ENCODE data around the gene ITFG1. TPM values are rescaled to one million over a fixed set of nuclear protein-coding genes. Genes with fewer than 3 reads are reported as not detected.
"Not testable (repeated sequence)": the region's sequence is repeated elsewhere in the genome, so short reads cannot be mapped to it uniquely, and the experiment has no call there.

ITFG1 gene
- polyA plus RNA-seq, 1 donor = 56.4 TPM

DNA sequence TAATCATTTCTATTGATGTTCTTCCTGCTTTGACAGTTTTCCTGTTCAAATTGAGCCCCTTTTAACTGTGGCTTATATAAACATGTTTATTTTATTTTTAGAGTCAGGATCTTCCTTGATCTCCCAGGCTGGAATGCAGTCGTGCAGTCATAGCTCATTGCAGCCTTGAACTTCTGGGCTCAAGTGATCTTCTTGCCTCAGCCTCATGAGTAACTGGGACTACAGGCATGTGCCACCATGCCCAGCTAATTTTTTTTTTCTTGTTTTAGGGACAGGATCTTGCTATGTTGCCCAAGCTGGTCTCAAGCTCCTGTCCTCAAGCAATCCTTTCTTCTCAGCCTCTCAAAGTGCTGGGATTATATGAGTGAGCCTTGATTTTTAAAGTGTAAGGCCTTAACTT is 14.9 kb upstream of the ITFG1 start:
- Histone ChIP-seq H3K9me3 (ENCODE audit: control insufficient read depth, low read depth, low read length) (no peaks in the 10 kb centered on the region), H3K4me3 (ENCODE audit: low read length) (no peak overlapping the region), H3K27ac (ENCODE audit: low read length) (no peak overlapping the region), H3K27me3 (ENCODE audit: control insufficient read depth, insufficient read depth, low read length) (no peaks in the 10 kb centered on the region), H3K4me1 (ENCODE audit: control insufficient read depth, insufficient read depth, low read length) (peaks cover 3% of the 10 kb centered on the region), H3K36me3 (ENCODE audit: control insufficient read depth, insufficient read depth, low read length) (peaks cover 2% of the 10 kb centered on the region)
- no peak for DNase-seq
- WGBS (ENCODE audit: insufficient coverage, low lambda C conversion rate) = 60% methylated on average over 1 of the region's 1 CpG

- Histone ChIP-seq H3K27me3 (ENCODE audit: control insufficient read depth, insufficient read depth, low read length) (no peaks in the 10 kb centered on the region), H3K27ac (ENCODE audit: low read length) (no peak overlapping the region), H3K9me3 (ENCODE audit: control insufficient read depth, low read depth, low read length) (no peaks in the 10 kb centered on the region), H3K4me1 (ENCODE audit: control insufficient read depth, insufficient read depth, low read length) (peaks cover 3% of the 10 kb centered on the region), H3K4me3 (ENCODE audit: low read length) (no peak overlapping the region), H3K36me3 (ENCODE audit: control insufficient read depth, insufficient read depth, low read length) (no peaks in the 10 kb centered on the region)
- DNase-seq = peak in 1 of 2 donors; percentile 51
- WGBS (ENCODE audit: insufficient coverage, low lambda C conversion rate) = 25% methylated on average over 2 of the region's 3 CpGs
These were observed 12.9 kb upstream of the ITFG1 start for GRCh38 chr16:47473792-47474191.

DNA sequence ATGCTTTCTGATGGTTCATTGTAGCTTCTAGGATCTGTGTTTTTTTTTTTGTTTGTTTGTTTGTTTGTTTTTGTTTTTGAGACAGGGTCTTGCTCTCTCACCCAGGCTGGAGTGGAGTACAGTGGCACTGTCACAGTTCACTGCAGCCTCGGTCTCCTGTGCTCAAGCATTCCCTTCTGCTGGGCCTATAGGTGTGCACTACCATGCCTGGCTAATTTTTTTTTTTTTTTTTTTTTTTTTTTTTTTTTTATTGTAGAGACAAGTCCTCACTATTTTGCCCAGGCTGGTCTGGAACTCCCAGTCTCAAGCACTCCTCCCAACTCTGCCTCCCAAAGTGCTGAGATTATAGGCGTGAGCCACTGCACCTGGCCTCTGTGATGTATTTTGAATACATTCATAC is 12.1 kb upstream of the ITFG1 start:
- WGBS (ENCODE audit: insufficient coverage, low lambda C conversion rate) = no CpG with 5 or more reads among the region's 2 CpGs
- H3K9me3 ChIP-seq (ENCODE audit: control insufficient read depth, low read depth, low read length); H3K27me3 ChIP-seq (ENCODE audit: control insufficient read depth, insufficient read depth, low read length); DNase-seq; H3K4me1 ChIP-seq (ENCODE audit: control insufficient read depth, insufficient read depth, low read length); H3K36me3 ChIP-seq (ENCODE audit: control insufficient read depth, insufficient read depth, low read length); H3K27ac ChIP-seq (ENCODE audit: low read length); H3K4me3 ChIP-seq (ENCODE audit: low read length): not testable (repeated sequence)

DNA sequence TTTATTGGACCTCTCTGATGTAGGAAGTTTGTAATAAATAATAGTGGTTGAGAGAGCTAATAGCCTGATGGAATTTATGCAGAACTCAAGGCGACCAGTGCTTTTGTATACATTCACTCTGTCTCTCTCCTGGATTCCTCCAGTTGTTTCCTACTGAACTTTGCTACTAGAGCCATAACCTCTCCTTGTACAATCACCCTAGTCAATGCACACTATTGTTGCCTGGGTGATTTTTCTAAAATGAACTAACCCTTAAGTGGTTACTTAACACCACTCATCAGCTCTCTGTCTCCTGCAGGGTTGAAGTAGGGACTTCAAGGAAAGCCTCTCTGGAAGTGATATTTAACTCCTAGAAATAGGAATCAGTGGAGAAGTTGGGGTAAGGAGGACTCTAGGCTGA is 9.9 kb upstream of the ITFG1 start:
- H3K9me3 ChIP-seq (ENCODE audit: control insufficient read depth, low read depth, low read length) = no peaks in the 10 kb centered on the region
- WGBS (ENCODE audit: insufficient coverage, low lambda C conversion rate) = no CpG with 5 or more reads among the region's 1 CpG
- DNase-seq = peak; percentile 40 to 74
- peaks cover 3% of the 10 kb centered on the region for H3K4me1 ChIP-seq (ENCODE audit: control insufficient read depth, insufficient read depth, low read length)
- no peak overlapping the region for H3K4me3 ChIP-seq (ENCODE audit: low read length)
- peak overlapping the region; percentile 5 for H3K27ac ChIP-seq (ENCODE audit: low read length)
- H3K27me3 ChIP-seq (ENCODE audit: control insufficient read depth, insufficient read depth, low read length) = no peaks in the 10 kb centered on the region
- H3K36me3 ChIP-seq (ENCODE audit: control insufficient read depth, insufficient read depth, low read length) = no peaks in the 10 kb centered on the region

- H3K4me1 ChIP-seq (ENCODE audit: control insufficient read depth, insufficient read depth, low read length) = peaks cover 3% of the 10 kb centered on the region
- WGBS (ENCODE audit: insufficient coverage, low lambda C conversion rate) = no CpG with 5 or more reads among the region's 7 CpGs
- peak overlapping the region; percentile 5 for H3K27ac ChIP-seq (ENCODE audit: low read length)
These were observed 9.3 kb upstream of the ITFG1 start for GRCh38 chr16:47470211-47470610.

GRCh38 chr16:47469227-47469626 is 8.4 kb upstream of the ITFG1 start:
- Histone ChIP-seq H3K27ac (ENCODE audit: low read length) (no peak overlapping the region), H3K36me3 (ENCODE audit: control insufficient read depth, insufficient read depth, low read length) (peaks cover 6% of the 10 kb centered on the region), H3K4me1 (ENCODE audit: control insufficient read depth, insufficient read depth, low read length) (peaks cover 3% of the 10 kb centered on the region), H3K4me3 (ENCODE audit: low read length) (no peak overlapping the region), H3K9me3 (ENCODE audit: control insufficient read depth, low read depth, low read length) (no peaks in the 10 kb centered on the region), H3K27me3 (ENCODE audit: control insufficient read depth, insufficient read depth, low read length) (no peaks in the 10 kb centered on the region)
- no peak for DNase-seq
- no CpG with 5 or more reads among the region's 1 CpG for WGBS (ENCODE audit: insufficient coverage, low lambda C conversion rate)

More at GRCh38 chr16:47470211-47470610, 9.3 kb upstream of the ITFG1 start:
- H3K9me3 ChIP-seq (ENCODE audit: control insufficient read depth, low read depth, low read length) = no peaks in the 10 kb centered on the region
- no peak for DNase-seq
- no peaks in the 10 kb centered on the region for H3K27me3 ChIP-seq (ENCODE audit: control insufficient read depth, insufficient read depth, low read length)
- no peaks in the 10 kb centered on the region for H3K36me3 ChIP-seq (ENCODE audit: control insufficient read depth, insufficient read depth, low read length)
- H3K4me3 ChIP-seq (ENCODE audit: low read length) = no peak overlapping the region

GRCh38 chr16:47468070-47468689 is 7.3 kb upstream of the ITFG1 start:
- not testable (repeated sequence) for H3K27me3 ChIP-seq (ENCODE audit: control insufficient read depth, insufficient read depth, low read length); H3K9me3 ChIP-seq (ENCODE audit: control insufficient read depth, low read depth, low read length); H3K36me3 ChIP-seq (ENCODE audit: control insufficient read depth, insufficient read depth, low read length); DNase-seq; H3K27ac ChIP-seq (ENCODE audit: low read length); H3K4me1 ChIP-seq (ENCODE audit: control insufficient read depth, insufficient read depth, low read length); H3K4me3 ChIP-seq (ENCODE audit: low read length)
- WGBS (ENCODE audit: insufficient coverage, low lambda C conversion rate) = no CpG with 5 or more reads among the region's 7 CpGs

DNA sequence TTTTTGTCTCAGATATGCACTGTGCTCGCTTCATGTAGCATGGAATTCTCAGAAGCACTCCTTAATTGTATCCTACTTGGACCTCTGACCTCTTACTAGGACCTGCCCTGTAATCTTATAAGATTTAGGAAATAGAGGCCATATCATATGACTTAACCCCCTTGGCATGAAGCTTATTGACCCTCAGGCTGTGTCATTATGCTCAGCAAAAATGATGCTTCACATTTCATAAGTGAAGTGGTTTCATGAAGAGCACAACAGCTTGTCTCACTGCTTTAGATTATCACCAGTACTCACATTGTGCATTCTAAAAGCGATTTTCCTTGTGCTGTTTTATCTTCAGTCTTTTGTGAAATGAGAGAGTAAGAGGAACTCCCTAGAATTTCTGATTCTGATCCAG is 6.6 kb upstream of the ITFG1 start:
- peaks cover 3% of the 10 kb centered on the region for H3K4me1 ChIP-seq (ENCODE audit: control insufficient read depth, insufficient read depth, low read length)
- H3K27ac ChIP-seq (ENCODE audit: low read length) = no peak overlapping the region
- DNase-seq = no peak
- H3K27me3 ChIP-seq (ENCODE audit: control insufficient read depth, insufficient read depth, low read length) = no peaks in the 10 kb centered on the region
- no peak overlapping the region for H3K4me3 ChIP-seq (ENCODE audit: low read length)
- peaks cover 9% of the 10 kb centered on the region for H3K36me3 ChIP-seq (ENCODE audit: control insufficient read depth, insufficient read depth, low read length)
- WGBS (ENCODE audit: insufficient coverage, low lambda C conversion rate) = 57% methylated on average over 1 of the region's 2 CpGs
- no peaks in the 10 kb centered on the region for H3K9me3 ChIP-seq (ENCODE audit: control insufficient read depth, low read depth, low read length)

- no CpG with 5 or more reads among the region's 2 CpGs for WGBS (ENCODE audit: insufficient coverage, low lambda C conversion rate)
- H3K4me3 ChIP-seq (ENCODE audit: low read length) = no peak overlapping the region
- no peak for DNase-seq
- H3K27ac ChIP-seq (ENCODE audit: low read length) = no peak overlapping the region
- no peaks in the 10 kb centered on the region for H3K27me3 ChIP-seq (ENCODE audit: control insufficient read depth, insufficient read depth, low read length)
- peaks cover 9% of the 10 kb centered on the region for H3K36me3 ChIP-seq (ENCODE audit: control insufficient read depth, insufficient read depth, low read length)
- H3K9me3 ChIP-seq (ENCODE audit: control insufficient read depth, low read depth, low read length) = no peaks in the 10 kb centered on the region
- H3K4me1 ChIP-seq (ENCODE audit: control insufficient read depth, insufficient read depth, low read length) = peaks cover 2% of the 10 kb centered on the region
These were observed 5.2 kb upstream of the ITFG1 start for GRCh38 chr16:47465919-47466630.

GRCh38 chr16:47463771-47464624 is 3.1 kb upstream of the ITFG1 start:
- DNase-seq = no peak
- Histone ChIP-seq H3K27me3 (ENCODE audit: control insufficient read depth, insufficient read depth, low read length) (no peaks in the 10 kb centered on the region), H3K9me3 (ENCODE audit: control insufficient read depth, low read depth, low read length) (no peaks in the 10 kb centered on the region), H3K36me3 (ENCODE audit: control insufficient read depth, insufficient read depth, low read length) (peaks cover 9% of the 10 kb centered on the region), H3K27ac (ENCODE audit: low read length) (no peak overlapping the region), H3K4me1 (ENCODE audit: control insufficient read depth, insufficient read depth, low read length) (peaks cover 3% of the 10 kb centered on the region), H3K4me3 (ENCODE audit: low read length) (no peak overlapping the region)
- WGBS (ENCODE audit: insufficient coverage, low lambda C conversion rate) = 70% methylated on average over 2 of the region's 11 CpGs

All from large intestine (tissue), 3 donors.